A673 (cell line): ENCODE data around the gene ATG14. TPM values are rescaled to one million over a fixed set of nuclear protein-coding genes. Genes with fewer than 3 reads are reported as not detected.

Experiments used
- BruUV-seq: library from RNA; stranded (reverse); fragments of 400-500 nt; replicated peaks from 2 replicates; lab custom pipeline; 2021; lab: Mats Ljungman, UMichigan
- CTCF ChIA-PET: fragments of 300-600 bp; sonication (Branson Sonifier 250); formaldehyde crosslinking; loops from one replicate; lab custom pipeline; 2022; ENCODE audit warnings: antibody characterized with exemption; lab: Charles Lee
- POLR2A ChIA-PET: fragments of 300-600 bp; sonication (Branson Sonifier 250); formaldehyde crosslinking; loops from one replicate; lab custom pipeline; 2022; ENCODE audit warnings: antibody characterized with exemption; ENCODE audit not compliant: low non-redundant PET; lab: Charles Lee
- DNase-seq: peaks from one replicate; pipeline ENCODE4 v3.0.0-alpha.2; 2015; ENCODE audit warnings: low spot score
- H3K27ac ChIP-seq: fragments of 200-600 bp; sonication (generic); 2 replicates; pipeline ENCODE4 v1.5.1; 2016; ENCODE audit warnings: mixed run types, low read depth, mild to moderate bottlenecking, mixed read lengths, antibody characterized with exemption, low read length; ENCODE audit not compliant: poor library complexity, severe bottlenecking
- H3K27me3 ChIP-seq: fragments of 200-600 bp; sonication (generic); replicated peaks from 2 replicates; pipeline ENCODE4 v1.6.1; 2017; ENCODE audit warnings: mixed run types, low read depth, mild to moderate bottlenecking, mixed read lengths, antibody characterized with exemption, low read length; ENCODE audit not compliant: insufficient read depth, poor library complexity
- H3K36me3 ChIP-seq: fragments of 200-600 bp; sonication (generic); 2 replicates; pipeline ENCODE4 v1.6.1; 2016; ENCODE audit warnings: mixed run types, mild to moderate bottlenecking, mixed read lengths, antibody characterized with exemption, low read length; ENCODE audit not compliant: insufficient read depth, poor library complexity, severe bottlenecking
- H3K4me1 ChIP-seq: fragments of 200-600 bp; sonication (generic); 2 replicates; pipeline ENCODE4 v1.6.1; 2017; ENCODE audit warnings: mixed run types, mild to moderate bottlenecking, mixed read lengths, antibody characterized with exemption, low read length; ENCODE audit not compliant: insufficient read depth, poor library complexity, severe bottlenecking
- H3K4me3 ChIP-seq: fragments of 200-600 bp; sonication (generic); 2 replicates; pipeline ENCODE4 v1.5.1; 2016; ENCODE audit warnings: low read depth, mixed run types, mild to moderate bottlenecking, mixed read lengths, low read length; ENCODE audit not compliant: poor library complexity, severe bottlenecking
- H3K9me3 ChIP-seq: fragments of 200-600 bp; sonication (generic); 2 replicates; pipeline ENCODE4 v1.6.1; 2016; ENCODE audit warnings: mixed run types, low read depth, mild to moderate bottlenecking, mixed read lengths, antibody characterized with exemption, low read length; ENCODE audit not compliant: poor library complexity, severe bottlenecking
- CTCF ChIP-seq: fragments of 300-800, 200-600 bp; sonication (generic); conservative IDR thresholded peaks from 2 replicates; pipeline ENCODE4 v1.5.1; 2017; ENCODE audit warnings: low read depth, mild to moderate bottlenecking, antibody characterized with exemption, low read length, moderate library complexity, mixed read lengths
- EZH2 ChIP-seq: fragments of 200-600 bp; sonication (generic); IDR thresholded peaks from 2 replicates; pipeline ENCODE4 v1.6.1; 2017; ENCODE audit warnings: borderline replicate concordance, low read depth, mild to moderate bottlenecking, mixed read lengths, antibody characterized with exemption, low read length; ENCODE audit not compliant: poor library complexity, severe bottlenecking
- intact Hi-C: fragments of 100-400 bp; cut with micrococcal nuclease; formaldehyde crosslinking; loops from one replicate; pipeline ENCODE4 v1.10.0; 2022; ENCODE audit not compliant: unreplicated experiment
- total RNA-seq: library from RNA; stranded (reverse); gene quantifications from 2 replicates; pipeline ENCODE4 v1.2.3, GENCODE V29; 2021

Gene ATG14
- total RNA-seq, 1 experiment from 2014 or later = 10.4 TPM

GRCh38 chr14:55389330-55389729 lies 22.3 kb downstream of the ATG14 start:
- Histone ChIP-seq H3K36me3 (no peaks in the 10 kb centered on the region), H3K9me3 (no peaks in the 10 kb centered on the region), H3K4me3 (no peak overlapping the region), H3K4me1 (no peaks in the 10 kb centered on the region), H3K27me3 (no peaks in the 10 kb centered on the region), H3K27ac (no peak overlapping the region)
- intact Hi-C loops = no loop called here
- DNase-seq = no peak
- ChIA-PET POLR2A (no interaction called here), CTCF (no interaction called here)
- TF ChIP-seq EZH2 = no peak
- no peak for TF ChIP-seq CTCF
- no TSS peak for BruUV-seq

GRCh38 chr14:55388160-55388559 lies 23.5 kb downstream of the ATG14 start:
- TF ChIP-seq CTCF (no peak), EZH2 (no peak)
- Histone ChIP-seq H3K4me1 (no peaks in the 10 kb centered on the region), H3K36me3 (peaks cover 2% of the 10 kb centered on the region), H3K27me3 (no peaks in the 10 kb centered on the region), H3K27ac (no peak overlapping the region), H3K9me3 (no peaks in the 10 kb centered on the region), H3K4me3 (no peak overlapping the region)
- BruUV-seq = no TSS peak
- POLR2A ChIA-PET = no interaction called here
- no peak for DNase-seq
- intact Hi-C loops = no loop called here
- CTCF ChIA-PET = no interaction called here

- no peak for DNase-seq
- no peak overlapping the region for H3K4me3 ChIP-seq
- no peak for TF ChIP-seq EZH2
- TF ChIP-seq CTCF = no peak
- POLR2A ChIA-PET = no interaction called here
- no peaks in the 10 kb centered on the region for H3K9me3 ChIP-seq
- no peaks in the 10 kb centered on the region for H3K27me3 ChIP-seq
- no TSS peak for BruUV-seq
- H3K27ac ChIP-seq = no peak overlapping the region
- H3K36me3 ChIP-seq = peaks cover 2% of the 10 kb centered on the region
- CTCF ChIA-PET = no interaction called here
- intact Hi-C loops = no loop called here
- no peaks in the 10 kb centered on the region for H3K4me1 ChIP-seq
These were observed 24.5 kb downstream of the ATG14 start for GRCh38 chr14:55387121-55387520.
